ENCODE measurements around the gene AK1. TPM values are rescaled to one million over a fixed set of nuclear protein-coding genes. Genes with fewer than 3 reads are reported as not detected.

The AK1 gene
- 10 to 100 TPM; 14.2 to 35.6 (median 19.1) TPM for total RNA-seq

- no peak for TF ChIP-seq CTCF (IDR thresholded peaks at IDR 0.05; ENCODE audit: low read depth)
These were observed at the start of gene AK1 for GRCh38 chr9:127877566-127877998. Gene AK1, minus strand, starts transcription at chr9:127877675. Its CDS starts 3,058 bp downstream, at chr9:127874617.

GRCh38 chr9:127926906-127927200 lies 49.4 kb upstream of the AK1 start:
- TF ChIP-seq CTCF (IDR thresholded peaks at IDR 0.05; ENCODE audit: low read depth): no peak

GRCh38 chr9:127925959-127926905 lies 48.8 kb upstream of the AK1 start:
- TF ChIP-seq CTCF (IDR thresholded peaks at IDR 0.05; ENCODE audit: low read depth): no peak

- no peak for TF ChIP-seq CTCF (IDR thresholded peaks at IDR 0.05; ENCODE audit: low read depth)
These were observed 47.4 kb upstream of the AK1 start for GRCh38 chr9:127924736-127925444.

- TF ChIP-seq CTCF (IDR thresholded peaks at IDR 0.05; ENCODE audit: low read depth): no peak
These were observed 46.3 kb upstream of the AK1 start for GRCh38 chr9:127923771-127924170.

- TF ChIP-seq CTCF (IDR thresholded peaks at IDR 0.05; ENCODE audit: low read depth): no peak
These were observed 45.6 kb upstream of the AK1 start for GRCh38 chr9:127923046-127923445.

- no peak for TF ChIP-seq CTCF (IDR thresholded peaks at IDR 0.05; ENCODE audit: low read depth)
These were observed 44.2 kb upstream of the AK1 start for GRCh38 chr9:127921557-127922120.

All from subcutaneous adipose tissue (tissue), 4 donors.